AG04450 (cell line): ENCODE data around the gene MN1. TPM values are rescaled to one million over a fixed set of nuclear protein-coding genes. Genes with fewer than 3 reads are reported as not detected.

Experiments used
- CTCF ChIA-PET: fragments of 300-600, 350-600 bp; formaldehyde crosslinking; extraction: SDS; loops from one replicate; lab custom pipeline; 2022; ENCODE audit warnings: antibody characterized with exemption, inconsistent platforms; lab: Charles Lee
- POLR2A ChIA-PET: fragments of 350-600 bp; formaldehyde crosslinking; extraction: SDS; loops from one replicate; lab custom pipeline; 2021; ENCODE audit warnings: antibody characterized with exemption, inconsistent platforms; lab: Yijun Ruan, JAX
- DNase-seq: peaks from one replicate; pipeline ENCODE4 v3.0.0-alpha.2; 2011; ENCODE audit warnings: low read depth, low spot score
- H3K27ac ChIP-seq: one replicate; pipeline ENCODE4 v1.5.1; 2012; ENCODE audit warnings: low read depth, low read length, control low read depth
- H3K27me3 ChIP-seq: one replicate; pipeline ENCODE4 v1.6.0; 2012; ENCODE audit warnings: low read length; ENCODE audit not compliant: control insufficient read depth, insufficient read depth
- H3K4me3 ChIP-seq: 2 replicates; pipeline ENCODE4 v1.5.1; 2011; ENCODE audit warnings: mild to moderate bottlenecking, low read depth, low read length, control low read depth
- H3K9me3 ChIP-seq: 2 replicates; pipeline ENCODE4 v1.5.1; 2012; ENCODE audit warnings: low read length; ENCODE audit not compliant: control insufficient read depth, insufficient read depth
- CTCF ChIP-seq: IDR thresholded peaks from 2 replicates; pipeline ENCODE4 v1.5.1; 2011; ENCODE audit warnings: low read depth, low read length, control low read depth, inconsistent platforms
- polyA plus RNA-seq: library from polyadenylated mRNA; depleted of rRNA; stranded (reverse); fragments of >200 nt; gene quantifications from 2 replicates; pipeline ENCODE4 v1.2.3, GENCODE V29; 2011; rRNA removed

Gene MN1
- polyA plus RNA-seq, 1 experiment, result 2.7 TPM

GRCh38 chr22:27699383-27700019 lies 102.1 kb downstream of the MN1 start:
- H3K4me3 ChIP-seq, result no peak overlapping the region
- CTCF ChIA-PET, result no interaction called here
- H3K27me3 ChIP-seq, result peaks cover 9% of the 10 kb centered on the region
- H3K27ac ChIP-seq, result no peak overlapping the region
- no peak for DNase-seq
- POLR2A ChIA-PET, result no interaction called here
- H3K9me3 ChIP-seq, result peaks cover 20% of the 10 kb centered on the region
- no peak for TF ChIP-seq CTCF

- TF ChIP-seq CTCF, result no peak
- Histone ChIP-seq H3K9me3 (peaks cover 20% of the 10 kb centered on the region), H3K27me3 (peaks cover 7% of the 10 kb centered on the region), H3K4me3 (no peak overlapping the region), H3K27ac (no peak overlapping the region)
- POLR2A ChIA-PET, result no interaction called here
- no peak for DNase-seq
- CTCF ChIA-PET, result no interaction called here
Measured at GRCh38 chr22:27698813-27699212, 102.7 kb downstream of the MN1 start.

Other genes starting within 250 kb of the MN1 start
- gene PITPNB, start 117.5 kb upstream of the MN1 start, polyA plus RNA-seq, result 103 and 119 TPM in 2 replicates